GM21619 (cell line): Measurements from ENCODE around the gene HIPK2.

ENCODE experiments used
- ATAC-seq: cut with Tn5 transposase; IDR thresholded peaks from one replicate; pipeline ENCODE4 v1.9.1; 2021; ENCODE audit not compliant: unreplicated experiment

HIPK2 gene

GRCh38 chr7:139737221-139738100, 40.3 kb downstream of the HIPK2 start:
- no peak for ATAC-seq

GRCh38 chr7:139735912-139736595, 41.7 kb downstream of the HIPK2 start:
- no peak for ATAC-seq

GRCh38 chr7:139735466-139735865, 42.3 kb downstream of the HIPK2 start:
- no peak for ATAC-seq

- no peak for ATAC-seq
Measured at GRCh38 chr7:139734395-139734794, 43.4 kb downstream of the HIPK2 start.

GRCh38 chr7:139733751-139734150, 44.0 kb downstream of the HIPK2 start:
- no peak for ATAC-seq

- ATAC-seq, result no peak
Measured at GRCh38 chr7:139732471-139733167, 45.2 kb downstream of the HIPK2 start.

- no peak for ATAC-seq
Measured at GRCh38 chr7:139731802-139732470, 45.9 kb downstream of the HIPK2 start.

GRCh38 chr7:139730746-139731612, 46.8 kb downstream of the HIPK2 start:
- peak; percentile 55 for ATAC-seq

- ATAC-seq, result no peak
Measured at GRCh38 chr7:139728203-139728602, 49.6 kb downstream of the HIPK2 start.

GRCh38 chr7:139727151-139727705, 50.6 kb downstream of the HIPK2 start:
- ATAC-seq, result no peak

GRCh38 chr7:139726485-139726869, 51.3 kb downstream of the HIPK2 start:
- ATAC-seq, result no peak

GRCh38 chr7:139725858-139726484, 51.8 kb downstream of the HIPK2 start:
- ATAC-seq, result no peak

GRCh38 chr7:139725077-139725476, 52.7 kb downstream of the HIPK2 start:
- ATAC-seq, result peak; percentile 78

GRCh38 chr7:139722604-139723003, 55.2 kb downstream of the HIPK2 start:
- ATAC-seq, result no peak

- ATAC-seq, result no peak
Measured at GRCh38 chr7:139721821-139722220, 56.0 kb downstream of the HIPK2 start.

- no peak for ATAC-seq
Measured at GRCh38 chr7:139721417-139721816, 56.4 kb downstream of the HIPK2 start.

GRCh38 chr7:139720705-139721231, 57.0 kb downstream of the HIPK2 start:
- ATAC-seq, result no peak

GRCh38 chr7:139720186-139720585, 57.6 kb downstream of the HIPK2 start:
- ATAC-seq, result no peak

- ATAC-seq, result no peak
Measured at GRCh38 chr7:139718859-139719258, 58.9 kb downstream of the HIPK2 start.
